ENCODE results near the gene GTF2E1.

DNA sequence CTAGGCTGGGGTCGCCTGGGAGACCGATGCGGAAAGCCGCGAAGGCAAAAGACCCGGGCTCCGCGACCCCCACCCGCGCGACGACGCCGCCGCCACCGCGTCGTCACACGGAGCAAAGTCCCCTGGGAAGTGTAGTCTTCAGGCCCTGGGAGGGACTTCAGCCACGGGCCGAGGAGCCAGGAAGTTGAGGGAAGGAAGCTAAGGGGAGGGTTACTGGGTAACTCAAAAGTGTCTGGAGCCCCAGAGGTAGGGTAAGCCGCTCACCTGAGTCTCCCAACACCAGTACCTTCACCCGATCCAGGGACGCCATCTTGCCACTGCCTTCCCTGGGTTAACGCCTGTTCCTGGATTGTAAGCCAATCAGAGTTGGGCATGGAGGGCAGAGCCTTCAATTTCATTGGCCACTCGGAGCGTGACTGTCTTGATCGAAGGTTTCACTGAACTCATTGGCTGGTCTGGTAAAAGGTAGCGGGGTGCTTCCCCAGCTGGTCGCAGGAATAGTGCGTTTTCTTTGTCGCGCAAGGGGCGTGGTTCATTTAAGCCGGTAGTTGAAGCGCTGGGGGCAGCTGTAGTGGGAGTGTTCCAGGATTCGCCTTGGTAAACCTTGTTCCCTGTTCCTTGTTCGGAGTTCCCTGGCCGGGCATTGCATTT, at the start of gene GTF2E1, which contains the start of gene RABL3:
- TF ChIP-seq, protein P1, sequence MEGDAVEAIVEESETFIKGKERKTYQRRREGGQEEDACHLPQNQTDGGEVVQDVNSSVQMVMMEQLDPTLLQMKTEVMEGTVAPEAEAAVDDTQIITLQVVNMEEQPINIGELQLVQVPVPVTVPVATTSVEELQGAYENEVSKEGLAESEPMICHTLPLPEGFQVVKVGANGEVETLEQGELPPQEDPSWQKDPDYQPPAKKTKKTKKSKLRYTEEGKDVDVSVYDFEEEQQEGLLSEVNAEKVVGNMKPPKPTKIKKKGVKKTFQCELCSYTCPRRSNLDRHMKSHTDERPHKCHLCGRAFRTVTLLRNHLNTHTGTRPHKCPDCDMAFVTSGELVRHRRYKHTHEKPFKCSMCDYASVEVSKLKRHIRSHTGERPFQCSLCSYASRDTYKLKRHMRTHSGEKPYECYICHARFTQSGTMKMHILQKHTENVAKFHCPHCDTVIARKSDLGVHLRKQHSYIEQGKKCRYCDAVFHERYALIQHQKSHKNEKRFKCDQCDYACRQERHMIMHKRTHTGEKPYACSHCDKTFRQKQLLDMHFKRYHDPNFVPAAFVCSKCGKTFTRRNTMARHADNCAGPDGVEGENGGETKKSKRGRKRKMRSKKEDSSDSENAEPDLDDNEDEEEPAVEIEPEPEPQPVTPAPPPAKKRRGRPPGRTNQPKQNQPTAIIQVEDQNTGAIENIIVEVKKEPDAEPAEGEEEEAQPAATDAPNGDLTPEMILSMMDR (IDR thresholded peaks at IDR 0.05; ENCODE audit: insufficient read depth, low read length, poor library complexity, severe bottlenecking) = no peak
- TF ChIP-seq EZH2phosphoT487 (conservative IDR thresholded peaks at IDR 0.05; ENCODE audit: low read length) = no peak
